ENCODE measurements around the gene WNT4. TPM values are rescaled to one million over a fixed set of nuclear protein-coding genes. Genes with fewer than 3 reads are reported as not detected.

Gene WNT4
- total and polyA plus RNA-seq, 2 donors (not counting 1 experiment from before 2014, with no cell fraction given), result not detected

GRCh38 chr1:22076346-22076745 is 66.6 kb downstream of the WNT4 start:
- peaks cover 17 to 50% of the 10 kb centered on the region in 2 experiments for H3K36me3 ChIP-seq (replicated peaks in 1 of 2; ENCODE audit: control extremely low read depth in 1 of 2, control insufficient read depth in 1 of 2, extremely low read depth in 1 of 2, insufficient read depth in 2 of 2, low read length in 1 of 2)
- intact Hi-C loops (cut with micrococcal nuclease), result no loop called here
- CTCF ChIA-PET, result no interaction called here

More at GRCh38 chr1:22076346-22076745, 66.6 kb downstream of the WNT4 start:
- peaks cover 100% of the 10 kb centered on the region for H3K79me2 ChIP-seq (ENCODE audit: control insufficient read depth, insufficient read depth, low read length)
- Mint-ChIP-seq H3K27ac (peak overlapping the region; percentile 33), H3K27me3 (no peaks in the 10 kb centered on the region), H3K4me1 (peaks cover 84% of the 10 kb centered on the region), H3K9me3 (ENCODE audit: insufficient read depth) (no peaks in the 10 kb centered on the region), H3K4me3 (peak overlapping the region; percentile 76)
- no peaks in the 10 kb centered on the region for H3K9me3 ChIP-seq (ENCODE audit: control extremely low read depth in 1 of 3, control insufficient read depth in 2 of 3, insufficient read depth in 1 of 3, low read length in 2 of 3)
- H3K4me3 ChIP-seq (ENCODE audit: control extremely low read depth in 1 of 5, extremely low read depth in 1 of 5, insufficient read depth in 1 of 5, low read depth in 2 of 5, low read length in 4 of 5), result peak overlapping the region in 3 of 5 experiments; percentile 13 to 26 (median 13)
- WGBS (ENCODE audit: insufficient coverage), result 75% methylated on average over 2 of the region's 3 CpGs
- H3K4me2 ChIP-seq (replicated peaks; ENCODE audit: low read depth, low read length, poor library complexity, severe bottlenecking), result peak overlapping the region; percentile 61
- DNase-seq (no peak), ATAC-seq (ENCODE audit: low read depth) (no peak)
- H3K27me3 ChIP-seq (replicated peaks in 1 of 4; ENCODE audit: control extremely low read depth in 1 of 4, control insufficient read depth in 3 of 4, insufficient read depth in 4 of 4, low read length in 3 of 4), result no peaks in the 10 kb centered on the region
- peak overlapping the region; percentile 44 to 67 for H3K27ac ChIP-seq (ENCODE audit: low read length in 2 of 2)
- no peak for TF ChIP-seq EZH2 (IDR thresholded peaks at IDR 0.05; ENCODE audit: borderline replicate concordance, insufficient read depth, low read depth, low read length, poor library complexity, severe bottlenecking)
- no peak for TF ChIP-seq CTCF (IDR thresholded peaks at IDR 0.05)
- H4K20me1 ChIP-seq (ENCODE audit: control insufficient read depth, insufficient read depth, low read length, poor library complexity, severe bottlenecking), result peaks cover 99% of the 10 kb centered on the region
- H3K9ac ChIP-seq (ENCODE audit: low read length), result peak overlapping the region; percentile 19
- POLR2A ChIA-PET, result interaction anchor here (2.5 kb wide), 1 partner anchor 23 kb away, joined by 10 read pairs; the partner anchor contains the start of gene CDC42
- peaks cover 64 to 70% of the 10 kb centered on the region in 2 donors for H3K4me1 ChIP-seq (ENCODE audit: control insufficient read depth in 2 of 2, insufficient read depth in 2 of 2, low read length in 2 of 2)
- H2AFZ ChIP-seq (ENCODE audit: insufficient read depth, low read depth, low read length, poor library complexity, severe bottlenecking), result no peak overlapping the region
